ENCODE results near the gene GHRH.

DNA sequence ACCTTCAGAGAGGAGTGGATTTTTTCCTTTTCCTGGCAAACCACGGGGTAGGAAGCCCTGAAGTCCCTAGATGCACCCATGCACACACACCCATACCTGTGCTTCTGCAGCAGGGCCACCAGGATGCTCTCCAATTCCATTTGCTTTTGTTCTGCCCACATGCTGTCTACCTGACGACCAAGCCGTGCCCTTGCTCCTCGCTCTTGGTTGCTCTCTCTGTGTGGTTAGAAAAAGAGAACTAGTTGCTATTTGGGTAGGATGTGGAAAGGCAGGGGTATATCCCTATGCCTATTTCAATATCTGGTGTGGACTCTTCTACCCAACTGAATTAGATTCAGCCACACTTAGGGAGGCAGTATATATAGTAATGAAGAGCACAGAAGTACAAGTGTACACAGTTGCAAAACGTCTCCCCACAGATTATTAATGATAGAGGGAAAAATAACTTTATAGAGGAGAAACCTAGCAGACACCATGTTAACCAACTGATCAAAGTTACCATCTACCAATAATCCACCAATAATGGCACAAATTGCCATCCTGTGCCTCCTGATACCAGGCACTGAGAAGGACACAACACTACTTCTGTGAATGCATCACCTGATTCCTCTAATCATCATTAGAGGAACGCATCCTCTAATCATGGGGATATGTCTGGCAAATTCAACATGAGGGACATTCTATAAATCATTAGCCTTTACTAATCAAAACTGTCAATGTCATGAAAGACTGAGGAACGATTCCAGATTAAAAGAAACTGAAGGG, 7.3 kb downstream of the GHRH start:
- TF ChIP-seq, protein P1, sequence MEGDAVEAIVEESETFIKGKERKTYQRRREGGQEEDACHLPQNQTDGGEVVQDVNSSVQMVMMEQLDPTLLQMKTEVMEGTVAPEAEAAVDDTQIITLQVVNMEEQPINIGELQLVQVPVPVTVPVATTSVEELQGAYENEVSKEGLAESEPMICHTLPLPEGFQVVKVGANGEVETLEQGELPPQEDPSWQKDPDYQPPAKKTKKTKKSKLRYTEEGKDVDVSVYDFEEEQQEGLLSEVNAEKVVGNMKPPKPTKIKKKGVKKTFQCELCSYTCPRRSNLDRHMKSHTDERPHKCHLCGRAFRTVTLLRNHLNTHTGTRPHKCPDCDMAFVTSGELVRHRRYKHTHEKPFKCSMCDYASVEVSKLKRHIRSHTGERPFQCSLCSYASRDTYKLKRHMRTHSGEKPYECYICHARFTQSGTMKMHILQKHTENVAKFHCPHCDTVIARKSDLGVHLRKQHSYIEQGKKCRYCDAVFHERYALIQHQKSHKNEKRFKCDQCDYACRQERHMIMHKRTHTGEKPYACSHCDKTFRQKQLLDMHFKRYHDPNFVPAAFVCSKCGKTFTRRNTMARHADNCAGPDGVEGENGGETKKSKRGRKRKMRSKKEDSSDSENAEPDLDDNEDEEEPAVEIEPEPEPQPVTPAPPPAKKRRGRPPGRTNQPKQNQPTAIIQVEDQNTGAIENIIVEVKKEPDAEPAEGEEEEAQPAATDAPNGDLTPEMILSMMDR (IDR thresholded peaks at IDR 0.05; ENCODE audit: poor library complexity) = no peak
- TF ChIP-seq EZH2phosphoT487 (IDR thresholded peaks at IDR 0.05; ENCODE audit: low read depth, severe bottlenecking, unreplicated experiment) = no peak

Measured in hepatocyte (in vitro differentiated cells).